ENCODE data around the gene PCDHGA1.
"Not testable (repeated sequence)": the region's sequence is repeated elsewhere in the genome, so short reads cannot be mapped to it uniquely, and the experiment has no call there.

The PCDHGA1 gene

GRCh38 chr5:141383345-141383744 lies 53.0 kb downstream of the PCDHGA1 start:
- no peak for DNase-seq

GRCh38 chr5:141384471-141385267 lies 54.4 kb downstream of the PCDHGA1 start:
- DNase-seq: no peak

- DNase-seq: not testable (repeated sequence)
Measured at GRCh38 chr5:141387557-141388311, 57.4 kb downstream of the PCDHGA1 start, which contains the start of gene PCDHGB4. PCDHGB4 (plus strand) TSS chr5:141387698; CDS start chr5:141387885, 187 bp downstream.

- no peak for DNase-seq
Measured at GRCh38 chr5:141388661-141389060, 58.3 kb downstream of the PCDHGA1 start.

- no peak for DNase-seq
Measured at GRCh38 chr5:141389153-141390042, 59.1 kb downstream of the PCDHGA1 start.

- DNase-seq: no peak
Measured at GRCh38 chr5:141392429-141393198, 62.3 kb downstream of the PCDHGA1 start, which contains the start of gene PCDHGA8. PCDHGA8 (plus strand) TSS chr5:141392633; CDS start chr5:141392814, 181 bp downstream.

GRCh38 chr5:141393267-141393666 lies 63.0 kb downstream of the PCDHGA1 start:
- DNase-seq: no peak

- not testable (repeated sequence) for DNase-seq
Measured at GRCh38 chr5:141394401-141395187, 64.3 kb downstream of the PCDHGA1 start.

GRCh38 chr5:141397756-141398551 lies 67.6 kb downstream of the PCDHGA1 start, which contains the start of gene PCDHGB5:
PCDHGB5 (plus strand) TSS chr5:141397947; CDS start chr5:141398128, 181 bp downstream.
- not testable (repeated sequence) for DNase-seq

- no peak for DNase-seq
Measured at GRCh38 chr5:141398608-141399007, 68.3 kb downstream of the PCDHGA1 start.

- no peak for DNase-seq
Measured at GRCh38 chr5:141399555-141400258, 69.4 kb downstream of the PCDHGA1 start.

- peak; percentile 34 for DNase-seq
Measured at GRCh38 chr5:141402553-141403243, 72.4 kb downstream of the PCDHGA1 start, which contains the start of gene PCDHGA9. PCDHGA9 (plus strand) TSS chr5:141402778; CDS start chr5:141402953, 175 bp downstream.

GRCh38 chr5:141403387-141403786 lies 73.1 kb downstream of the PCDHGA1 start:
- DNase-seq: no peak

GRCh38 chr5:141407790-141408505 lies 77.6 kb downstream of the PCDHGA1 start, which contains the start of gene PCDHGB6:
PCDHGB6 (plus strand) TSS chr5:141408021; CDS start chr5:141408203, 182 bp downstream.
- DNase-seq: peak; percentile 46

- DNase-seq: no peak
Measured at GRCh38 chr5:141409598-141410306, 79.4 kb downstream of the PCDHGA1 start.

GRCh38 chr5:141411575-141411974 lies 81.3 kb downstream of the PCDHGA1 start:
- no peak for DNase-seq

All from right hindlimb (tissue), 1 donor.